MM.1S (cell line): Measurements from ENCODE around the gene AOC1.

Source experiments
- DNase-seq: peaks from one replicate; pipeline ENCODE4 v3.0.0-alpha.2; 2015
- H2AFZ ChIP-seq: fragments of 300-600 bp; sonication (generic); 2 replicates; pipeline ENCODE4 v1.6.0; 2016; ENCODE audit warnings: antibody characterized with exemption, low read length
- H3F3A ChIP-seq: fragments of 300-600 bp; sonication (generic); 2 replicates; pipeline ENCODE4 v1.6.1; 2016; ENCODE audit warnings: mild to moderate bottlenecking, antibody characterized with exemption, low read length, moderate library complexity, mixed read lengths; ENCODE audit not compliant: insufficient read depth
- H3K27ac ChIP-seq: fragments of 300-600 bp; sonication (generic); 2 replicates; pipeline ENCODE4 v1.5.1; 2016; ENCODE audit warnings: mild to moderate bottlenecking, low read length
- H3K27me3 ChIP-seq: fragments of 300-600 bp; sonication (generic); replicated peaks from 2 replicates; pipeline ENCODE4 v1.6.0; 2016; ENCODE audit warnings: low read length; ENCODE audit not compliant: insufficient read depth
- H3K36me3 ChIP-seq: fragments of 300-600 bp; sonication (generic); replicated peaks from 2 replicates; pipeline ENCODE4 v1.6.1; 2016; ENCODE audit warnings: mild to moderate bottlenecking, low read length, mixed read lengths; ENCODE audit not compliant: insufficient read depth
- H3K4me1 ChIP-seq: fragments of 300-600 bp; sonication (generic); 2 replicates; pipeline ENCODE4 v1.6.1; 2016; ENCODE audit warnings: low read length, mixed read lengths
- H3K4me2 ChIP-seq: fragments of 300-600 bp; sonication (generic); 2 replicates; pipeline ENCODE4 v1.6.0; 2016; ENCODE audit warnings: low read depth, low read length
- H3K4me3 ChIP-seq: fragments of 300-600 bp; sonication (generic); 2 replicates; pipeline ENCODE4 v1.5.1; 2016; ENCODE audit warnings: low read length, mixed read lengths
- H3K79me2 ChIP-seq: fragments of 300-600 bp; sonication (generic); 2 replicates; pipeline ENCODE4 v1.6.1; 2016; ENCODE audit warnings: mixed run types, low read length, mixed read lengths
- H3K9ac ChIP-seq: fragments of 300-600 bp; sonication (generic); 2 replicates; pipeline ENCODE4 v1.6.1; 2016; ENCODE audit warnings: low read length, mixed read lengths
- H3K9me2 ChIP-seq: fragments of 300-600 bp; sonication (generic); replicated peaks from 2 replicates; pipeline ENCODE4 v1.6.1; 2016; ENCODE audit warnings: mild to moderate bottlenecking, low read length, mixed read lengths; ENCODE audit not compliant: insufficient read depth
- H3K9me3 ChIP-seq: fragments of 300-600 bp; sonication (generic); replicated peaks from 2 replicates; pipeline ENCODE4 v1.6.1; 2016; ENCODE audit warnings: mild to moderate bottlenecking, low read length, mixed read lengths; ENCODE audit not compliant: insufficient read depth
- H4K20me1 ChIP-seq: fragments of 300-600 bp; sonication (generic); 2 replicates; pipeline ENCODE4 v1.6.1; 2016; ENCODE audit warnings: mild to moderate bottlenecking, low read length, moderate library complexity, mixed read lengths; ENCODE audit not compliant: insufficient read depth
- CTCF ChIP-seq: fragments of 300-600 bp; sonication (generic); IDR thresholded peaks from 2 replicates; pipeline ENCODE4 v1.5.1; 2016; ENCODE audit warnings: antibody characterized with exemption, low read length, mixed read lengths
- EZH2 ChIP-seq: fragments of 300-600 bp; sonication (generic); optimal IDR thresholded peaks from 2 replicates; pipeline ENCODE3; 2017; ENCODE audit warnings: low read depth, mild to moderate bottlenecking, antibody characterized with exemption, low read length, mixed read lengths
- EZH2phosphoT487 ChIP-seq: fragments of 300-600 bp; sonication (generic); IDR thresholded peaks from 2 replicates; pipeline ENCODE4 v1.6.1; 2018; ENCODE audit warnings: antibody characterized with exemption, low read length

Gene AOC1

GRCh38 chr7:150854066-150855000, 2.0 kb downstream of the AOC1 start:
- H3K4me3 ChIP-seq, result no peak overlapping the region
- no peaks in the 10 kb centered on the region for H3K9me3 ChIP-seq
- H3K79me2 ChIP-seq, result no peaks in the 10 kb centered on the region
- DNase-seq, result no peak
- no peaks in the 10 kb centered on the region for H3F3A ChIP-seq
- H3K9ac ChIP-seq, result no peak overlapping the region
- no peak overlapping the region for H3K27ac ChIP-seq
- no peaks in the 10 kb centered on the region for H4K20me1 ChIP-seq
- H3K4me2 ChIP-seq, result no peak overlapping the region
- H3K9me2 ChIP-seq, result no peaks in the 10 kb centered on the region
- 0 out of 2 replicates have a peak, but pooled peaks cover 22% of the 10 kb centered on the region for H3K27me3 ChIP-seq
- H2AFZ ChIP-seq, result no peak overlapping the region
- no peaks in the 10 kb centered on the region for H3K4me1 ChIP-seq
- H3K36me3 ChIP-seq, result no peaks in the 10 kb centered on the region
- TF ChIP-seq EZH2phosphoT487 (no peak), EZH2 (no peak), CTCF (no peak)

GRCh38 chr7:150855046-150855445, 2.7 kb downstream of the AOC1 start:
- Histone ChIP-seq H3K4me1 (no peaks in the 10 kb centered on the region), H2AFZ (no peak overlapping the region), H3K9me3 (no peaks in the 10 kb centered on the region), H4K20me1 (no peaks in the 10 kb centered on the region), H3K36me3 (no peaks in the 10 kb centered on the region), H3K79me2 (no peaks in the 10 kb centered on the region), H3K9ac (no peak overlapping the region), H3K4me3 (no peak overlapping the region), H3K27me3 (0 out of 2 replicates have a peak, but pooled peaks cover 22% of the 10 kb centered on the region), H3F3A (no peaks in the 10 kb centered on the region), H3K4me2 (no peak overlapping the region), H3K27ac (no peak overlapping the region), H3K9me2 (no peaks in the 10 kb centered on the region)
- TF ChIP-seq EZH2 (no peak), CTCF (no peak), EZH2phosphoT487 (no peak)
- DNase-seq, result no peak

GRCh38 chr7:150855476-150856302, 3.4 kb downstream of the AOC1 start:
- no peaks in the 10 kb centered on the region for H3K36me3 ChIP-seq
- DNase-seq, result no peak
- no peak overlapping the region for H3K4me3 ChIP-seq
- H3K9me2 ChIP-seq, result no peaks in the 10 kb centered on the region
- H3K9me3 ChIP-seq, result no peaks in the 10 kb centered on the region
- no peak overlapping the region for H3K27ac ChIP-seq
- no peak overlapping the region for H2AFZ ChIP-seq
- TF ChIP-seq CTCF (no peak), EZH2phosphoT487 (no peak), EZH2 (no peak)
- H3F3A ChIP-seq, result no peaks in the 10 kb centered on the region
- H3K4me2 ChIP-seq, result no peak overlapping the region
- peaks cover 22% of the 10 kb centered on the region; the same call in 1 of the 2 replicates for H3K27me3 ChIP-seq
- H4K20me1 ChIP-seq, result no peaks in the 10 kb centered on the region
- no peaks in the 10 kb centered on the region for H3K79me2 ChIP-seq
- H3K4me1 ChIP-seq, result no peaks in the 10 kb centered on the region
- H3K9ac ChIP-seq, result no peak overlapping the region
